ENCODE data around the gene IQGAP3.
A peak's percentile ranks its signal among the peaks of the same experiment; 100 is the strongest.

The IQGAP3 gene

DNA sequence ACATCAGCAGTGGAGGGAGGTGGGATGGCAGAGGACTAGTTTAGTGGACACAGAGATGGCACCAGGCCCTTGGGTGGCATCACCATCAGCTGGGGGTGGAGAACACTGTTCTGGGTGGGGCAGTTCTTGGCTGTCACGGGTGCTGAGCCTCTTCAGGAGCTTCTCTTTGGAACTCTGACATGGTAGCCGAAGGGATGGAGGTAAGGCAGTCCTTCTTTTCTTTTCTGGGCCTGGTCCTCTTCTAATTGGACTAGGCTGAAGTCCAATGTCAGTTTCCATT is 63.5 kb downstream of the IQGAP3 start:
- no peak for DNase-seq

- no peak for DNase-seq
Measured at GRCh38 chr1:156508205-156508954, 64.0 kb downstream of the IQGAP3 start.

DNA sequence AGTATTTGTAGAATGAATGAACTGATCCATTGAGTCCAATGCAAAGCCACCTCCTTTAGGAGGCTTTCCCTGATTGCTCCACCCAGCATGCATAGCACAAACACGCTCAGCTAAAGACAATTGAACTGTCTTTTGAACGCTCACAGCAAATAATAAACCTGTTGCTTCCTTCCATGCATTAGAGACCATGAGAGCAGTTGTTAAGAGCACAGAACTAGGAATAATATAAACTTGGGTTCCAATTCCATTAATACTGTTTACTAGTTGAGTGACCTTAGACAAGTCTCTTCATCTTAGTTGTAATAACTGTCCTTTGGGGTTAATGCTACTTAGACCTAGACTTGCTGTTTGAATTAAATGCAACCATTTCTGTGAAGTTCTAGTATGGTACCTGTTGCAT is 65.9 kb downstream of the IQGAP3 start:
- no peak for DNase-seq

GRCh38 chr1:156505679-156506298 is 66.6 kb downstream of the IQGAP3 start:
- no peak for DNase-seq

- DNase-seq: peak; percentile 99
Measured at GRCh38 chr1:156504821-156505678, 67.3 kb downstream of the IQGAP3 start.

DNA sequence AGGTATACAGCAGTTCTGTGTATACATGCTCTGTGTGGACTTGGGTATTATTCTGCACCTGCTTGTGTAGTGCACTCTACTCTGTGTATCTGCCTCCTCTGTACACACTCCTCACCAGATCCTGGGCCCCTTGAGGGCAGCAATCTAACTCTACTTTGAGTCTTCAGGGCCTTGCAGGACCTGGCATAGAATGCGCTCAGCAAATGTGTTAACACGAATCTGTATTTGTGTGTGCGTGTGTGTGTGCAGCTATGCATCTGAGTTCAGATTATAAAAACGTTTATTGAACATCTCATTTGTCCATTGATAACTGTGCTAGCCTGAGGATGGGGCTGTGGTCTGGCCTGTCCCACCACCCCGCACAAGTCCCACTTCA is 67.9 kb downstream of the IQGAP3 start:
- peak; percentile 44 for DNase-seq

GRCh38 chr1:156503698-156504437 is 68.5 kb downstream of the IQGAP3 start:
- DNase-seq: no peak

DNA sequence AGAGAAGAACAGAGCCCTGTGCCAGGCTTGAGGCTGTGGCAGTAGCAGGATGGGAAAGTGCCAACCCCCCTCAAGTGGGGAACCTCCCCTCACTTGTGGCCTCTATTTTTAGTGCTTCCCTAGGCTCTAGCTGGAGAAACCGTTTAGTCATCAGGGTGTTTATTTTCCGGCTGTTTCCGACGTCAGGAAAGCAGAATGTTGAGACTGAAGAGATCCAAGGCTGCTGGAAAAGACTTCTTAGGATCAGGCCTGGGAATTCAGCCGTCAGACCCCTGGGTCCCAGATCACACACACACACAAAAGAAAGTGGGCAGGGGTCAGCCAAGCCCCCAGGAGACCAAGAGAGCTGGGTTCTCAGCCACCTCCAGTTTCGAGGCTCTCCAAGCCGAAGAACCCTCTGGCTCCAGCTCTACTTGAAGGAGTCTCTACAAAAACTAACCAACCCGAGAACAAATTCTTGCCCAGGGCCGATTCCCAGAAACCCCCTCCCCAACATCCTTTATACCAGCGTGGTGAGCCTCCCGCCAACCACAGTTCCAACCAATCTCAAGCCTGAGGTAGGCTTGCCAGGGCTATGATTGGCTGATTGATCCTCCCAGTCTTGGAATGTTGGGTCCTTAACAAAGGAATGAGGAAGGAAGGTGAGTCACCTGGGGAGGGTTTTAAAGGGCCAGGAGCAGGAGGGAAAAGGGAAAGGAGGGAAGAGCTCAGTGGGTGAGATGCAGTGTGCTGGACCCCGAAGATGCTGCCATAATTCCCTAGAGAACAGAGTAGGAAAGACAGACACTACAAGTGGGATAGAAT is 69.3 kb downstream of the IQGAP3 start:
- DNase-seq: no peak

- DNase-seq: no peak
Measured at GRCh38 chr1:156502391-156502893, 69.9 kb downstream of the IQGAP3 start.

- peak; percentile 94 for DNase-seq
Measured at GRCh38 chr1:156500793-156501506, 71.4 kb downstream of the IQGAP3 start.

GRCh38 chr1:156500543-156500792 is 71.9 kb downstream of the IQGAP3 start, which contains the start of gene MEF2D:
Gene MEF2D, minus strand, starts transcription at chr1:156500775. Its CDS starts 17,483 bp downstream, at chr1:156483292.
- no peak for DNase-seq

GRCh38 chr1:156499842-156500542 is 72.4 kb downstream of the IQGAP3 start:
- DNase-seq: peak; percentile 57

DNA sequence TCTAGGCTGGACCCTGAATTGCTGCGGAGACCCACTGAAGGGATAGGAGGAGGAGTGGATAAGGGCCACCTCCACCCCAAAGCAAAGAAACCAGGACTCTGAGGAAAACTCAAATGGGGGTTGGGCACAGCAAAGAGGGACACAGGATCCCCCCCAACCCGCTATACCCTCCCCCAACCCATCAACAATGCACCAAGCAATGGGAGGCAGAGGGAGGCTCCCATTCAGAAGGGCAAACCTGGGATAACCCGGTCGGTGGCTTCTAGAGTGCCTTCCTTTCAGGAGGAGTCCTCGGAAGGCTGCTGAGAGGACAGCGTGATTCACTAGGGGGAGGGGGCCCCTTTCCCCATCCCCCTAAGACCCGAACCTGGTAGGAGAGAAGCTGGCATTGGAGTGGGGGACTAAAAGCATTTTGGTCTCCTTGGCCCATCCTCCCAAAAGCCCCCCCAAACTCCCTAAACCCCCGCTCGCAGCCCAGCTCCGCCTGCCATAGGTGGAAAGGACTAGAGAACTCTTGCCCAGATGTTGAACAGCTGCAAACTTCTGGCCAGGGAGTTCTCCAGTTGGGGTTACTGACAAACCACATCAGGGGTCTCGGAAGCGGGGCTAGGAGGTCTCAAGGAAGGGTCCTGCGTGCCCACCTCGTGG is 73.0 kb downstream of the IQGAP3 start:
- DNase-seq: no peak

- no peak for DNase-seq
Measured at GRCh38 chr1:156498432-156499193, 73.8 kb downstream of the IQGAP3 start.

- no peak for DNase-seq
Measured at GRCh38 chr1:156497743-156498431, 74.5 kb downstream of the IQGAP3 start.

DNA sequence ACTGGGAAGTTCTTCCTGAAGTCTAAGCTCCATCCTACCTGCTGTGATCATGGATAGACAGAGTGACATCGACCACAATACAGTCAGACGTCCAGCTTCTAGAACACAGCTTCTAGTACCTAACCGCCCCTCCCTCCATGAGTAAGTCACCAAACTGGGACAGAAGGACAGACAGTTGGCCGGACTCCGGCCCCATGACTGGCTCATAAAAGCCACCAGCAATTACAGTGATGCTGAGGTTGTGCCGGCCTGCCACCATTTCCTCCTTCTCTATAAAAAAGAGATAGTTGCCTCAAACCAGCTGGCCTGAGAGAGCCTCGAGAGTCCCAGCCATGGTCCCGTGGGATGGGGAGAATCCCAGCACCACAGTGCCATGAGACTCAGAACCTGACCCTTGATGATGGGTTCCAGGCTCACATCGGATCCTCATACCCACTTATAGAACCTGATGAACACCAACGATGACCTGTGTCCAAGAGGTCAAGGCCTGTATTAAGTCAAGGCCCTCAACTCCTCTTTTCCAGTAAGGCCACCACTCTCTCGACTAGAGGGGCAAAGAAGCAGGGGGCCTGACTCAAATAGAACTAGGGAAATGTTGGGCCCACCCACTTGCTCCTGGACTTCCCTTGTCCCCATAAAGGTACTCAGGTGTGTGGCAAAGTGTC is 75.2 kb downstream of the IQGAP3 start:
- no peak for DNase-seq

DNA sequence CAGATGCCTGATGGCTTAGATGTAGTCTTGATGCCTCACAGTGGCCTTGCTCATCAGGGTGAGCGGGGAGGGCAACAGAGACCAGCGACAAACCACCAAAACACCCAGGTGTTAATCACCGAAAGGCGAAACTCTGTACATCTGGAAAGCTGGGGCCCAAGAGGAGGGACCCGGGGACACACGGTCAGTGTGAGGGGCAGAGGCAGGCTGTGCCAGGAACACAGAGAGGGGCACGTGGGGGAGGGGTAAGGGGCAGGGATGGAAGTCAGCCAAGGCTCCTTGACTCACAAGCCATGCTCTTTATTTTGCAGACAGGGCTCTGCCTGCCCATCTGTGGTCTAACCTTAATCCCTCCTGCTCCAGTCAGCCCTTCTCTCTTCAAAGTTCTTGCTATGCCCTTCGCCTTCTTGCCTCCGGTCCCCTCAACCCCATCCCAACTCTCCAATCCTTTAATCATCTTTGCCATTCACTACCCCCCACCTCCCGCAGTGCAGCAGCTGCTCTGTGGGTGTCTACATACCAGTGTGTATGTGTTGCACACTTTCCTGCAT is 76.1 kb downstream of the IQGAP3 start:
- DNase-seq: no peak

Measured in CD4-positive, alpha-beta T cell treated with Interleukin-12 subunit alpha and Interleukin-12 subunit beta, for 1 hour (primary cell).